Body of pancreas (tissue), 4 donors: ENCODE results near the gene ANO4. TPM values are rescaled to one million over a fixed set of nuclear protein-coding genes. Genes with fewer than 3 reads are reported as not detected.
A peak's percentile ranks its signal among the peaks of the same experiment; 100 is the strongest.

Experiments
- ATAC-seq: fragments of 150-250 bp; one replicate; pipeline ENCODE4 v1.9.1; 2016
- DNase-seq, 4 donors: peaks; one replicate each; pipeline ENCODE4 v3.0.0-alpha.2; 2019
- H3K27ac ChIP-seq, 4 donors: fragments of 200-600 bp; sonication (generic); 1 replicate in 3 of 4; 2 replicates in 1 of 4; pipeline versions ENCODE4 v1.5.1 to v1.6.1; 2016 to 2019; ENCODE audit warnings: mild to moderate bottlenecking in 1 of 4, mixed read lengths in 1 of 4, moderate library complexity in 1 of 4
- H3K27me3 ChIP-seq, 2 donors: fragments of 200-600 bp; sonication (generic); one replicate each; pipeline ENCODE4 v1.6.0; 2016; ENCODE audit warnings: mild to moderate bottlenecking in 1 of 2
- H3K36me3 ChIP-seq, 2 donors: fragments of 200-600 bp; sonication (generic); replicated peaks in 1 of 2; 2 replicates each; pipeline ENCODE4 v1.5.1; 2016; ENCODE audit warnings: low read depth in 2 of 2; ENCODE audit not compliant: insufficient read depth in 1 of 2
- H3K4me1 ChIP-seq: fragments of 200-600 bp; sonication (generic); one replicate; pipeline ENCODE4 v1.6.0; 2016
- H3K4me3 ChIP-seq, 2 donors: fragments of 200-600 bp; sonication (generic); 1 replicate in 1 of 2; 2 replicates in 1 of 2; pipeline ENCODE4 v1.5.1; 2016 to 2019
- H3K9me3 ChIP-seq, 3 donors: fragments of 200-600 bp; sonication (generic); 1 replicate in 2 of 3; 2 replicates in 1 of 3; pipeline ENCODE4 v1.5.1; 2016
- CTCF ChIP-seq, 7 experiments: fragments of 450-650 bp in 4 of 7; fragments of 200-600 bp in 3 of 7; sonication (generic) in 3 of 7; IDR thresholded peaks; one replicate each; pipeline ENCODE4 v1.5.1; 2016 to 2019; ENCODE audit warnings: antibody characterized with exemption in 7 of 7
- POLR2A ChIP-seq, 3 donors: fragments of 450-650 bp; IDR thresholded peaks; one replicate each; pipeline ENCODE4 v1.6.1; 2016; ENCODE audit warnings: antibody characterized with exemption in 3 of 3, mild to moderate bottlenecking in 2 of 3
- WGBS, 2 donors: methylation state at CpG; one replicate each; pipeline ENCODE4 v1.1.5; 2017; 5-methylcytosine and 5-hydroxymethylcytosine counted together
- intact Hi-C: fragments of 100-400 bp; cut with DNase I; formaldehyde crosslinking; loops from one replicate; pipeline ENCODE4 v1.15.1; 2023
- total RNA-seq, 2 donors: library from RNA; depleted of rRNA; stranded (reverse); fragments of >200 nt; gene quantifications; one replicate each; pipeline ENCODE4 v1.1.0, GENCODE V29; 2016

ANO4 gene
- total RNA-seq, 2 donors from 2014 or later = 1.6 TPM; not detected in 1

- Histone ChIP-seq H3K36me3 (no peaks in the 10 kb centered on the region), H3K4me1 (no peaks in the 10 kb centered on the region), H3K9me3 (no peaks in the 10 kb centered on the region), H3K4me3 (no peak overlapping the region), H3K27me3 (no peaks in the 10 kb centered on the region), H3K27ac (no peak overlapping the region)
- DNase-seq = no peak
- TF ChIP-seq POLR2A (IDR thresholded peaks at IDR 0.05) (no peak), CTCF (IDR thresholded peaks at IDR 0.05) (no peak)
- WGBS, 2 donors = 21 to 31% methylated on average over 5 of the region's 5 CpGs
- no peak for ATAC-seq
- intact Hi-C loops = no loop called here
These were observed 142.1 kb downstream of the ANO4 start for GRCh38 chr12:100936661-100937060.

GRCh38 chr12:100940503-100940902 is 145.9 kb downstream of the ANO4 start:
- intact Hi-C loops = no loop called here

GRCh38 chr12:100942984-100943749 is 148.6 kb downstream of the ANO4 start:
- WGBS, 2 donors = 61 to 66% methylated on average over 5 of the region's 5 CpGs
- ATAC-seq (no peak), DNase-seq (no peak)
- H3K36me3 ChIP-seq = no peaks in the 10 kb centered on the region
- H3K9me3 ChIP-seq = no peaks in the 10 kb centered on the region
- H3K4me3 ChIP-seq = no peak overlapping the region
- intact Hi-C loops = no loop called here
- H3K27me3 ChIP-seq = no peaks in the 10 kb centered on the region
- H3K27ac ChIP-seq = no peak overlapping the region
- no peak for TF ChIP-seq CTCF (IDR thresholded peaks at IDR 0.05)
- TF ChIP-seq POLR2A (IDR thresholded peaks at IDR 0.05) = no peak
- H3K4me1 ChIP-seq = no peaks in the 10 kb centered on the region

More at GRCh38 chr12:100940503-100940902, 145.9 kb downstream of the ANO4 start:
- H3K36me3 ChIP-seq = no peaks in the 10 kb centered on the region
- no peaks in the 10 kb centered on the region for H3K4me1 ChIP-seq
- DNase-seq = no peak
- WGBS, 2 donors = 72 to 79% methylated on average over 2 of the region's 2 CpGs
- H3K27ac ChIP-seq = no peak overlapping the region
- ATAC-seq = no peak
- TF ChIP-seq POLR2A (IDR thresholded peaks at IDR 0.05) = no peak
- TF ChIP-seq CTCF (IDR thresholded peaks at IDR 0.05) = no peak
- no peak overlapping the region for H3K4me3 ChIP-seq
- no peaks in the 10 kb centered on the region for H3K9me3 ChIP-seq
- H3K27me3 ChIP-seq = no peaks in the 10 kb centered on the region

- intact Hi-C loops = no loop called here
- TF ChIP-seq POLR2A (IDR thresholded peaks at IDR 0.05) (no peak), CTCF (IDR thresholded peaks at IDR 0.05) (peak in 2 of 7 experiments; percentile 4 to 8)
- Histone ChIP-seq H3K4me1 (no peaks in the 10 kb centered on the region), H3K4me3 (no peak overlapping the region), H3K36me3 (no peaks in the 10 kb centered on the region), H3K27me3 (no peaks in the 10 kb centered on the region), H3K9me3 (no peaks in the 10 kb centered on the region), H3K27ac (no peak overlapping the region)
- ATAC-seq (no peak), DNase-seq (no peak)
- WGBS, 2 donors = 94 to 95% methylated on average over 1 of the region's 1 CpG
These were observed 157.2 kb downstream of the ANO4 start for GRCh38 chr12:100951756-100952155.

- H3K4me3 ChIP-seq = no peak overlapping the region
- ATAC-seq (no peak), DNase-seq (no peak)
- no peaks in the 10 kb centered on the region for H3K27me3 ChIP-seq
- H3K9me3 ChIP-seq = no peaks in the 10 kb centered on the region
- no peaks in the 10 kb centered on the region for H3K4me1 ChIP-seq
- intact Hi-C loops = no loop called here
- no peak overlapping the region for H3K27ac ChIP-seq
- no peaks in the 10 kb centered on the region for H3K36me3 ChIP-seq
- TF ChIP-seq POLR2A (IDR thresholded peaks at IDR 0.05) = no peak
- TF ChIP-seq CTCF (IDR thresholded peaks at IDR 0.05) = no peak
These were observed 158.6 kb downstream of the ANO4 start for GRCh38 chr12:100953217-100953616.
